GM06990 (cell line): ENCODE measurements around the gene PRKCB.

ENCODE experiments used
- DNase-seq: peaks from one replicate; pipeline ENCODE4 v3.0.0-alpha.2; 2011; ENCODE audit not compliant: insufficient read length; ENCODE audit errors: extremely low read depth
- H3K27me3 ChIP-seq: replicated peaks from 2 replicates; pipeline ENCODE4 v1.6.0; 2011; ENCODE audit warnings: low read length; ENCODE audit not compliant: control insufficient read depth, insufficient read depth
- H3K36me3 ChIP-seq: 2 replicates; pipeline ENCODE4 v1.5.1; 2011; ENCODE audit warnings: low read length; ENCODE audit not compliant: control insufficient read depth, insufficient read depth
- H3K4me3 ChIP-seq: replicated peaks from 2 replicates; pipeline ENCODE4 v1.5.1; 2011; ENCODE audit warnings: low read depth, mild to moderate bottlenecking, control low read depth, low read length
- TF ChIP-seq, protein P1 (sequence below): IDR thresholded peaks from 2 replicates; pipeline ENCODE4 v1.5.1; 2011; ENCODE audit warnings: low read length, control low read depth, mild to moderate bottlenecking, inconsistent platforms; ENCODE audit not compliant: insufficient read depth, poor library complexity, severe bottlenecking

Gene PRKCB

DNA sequence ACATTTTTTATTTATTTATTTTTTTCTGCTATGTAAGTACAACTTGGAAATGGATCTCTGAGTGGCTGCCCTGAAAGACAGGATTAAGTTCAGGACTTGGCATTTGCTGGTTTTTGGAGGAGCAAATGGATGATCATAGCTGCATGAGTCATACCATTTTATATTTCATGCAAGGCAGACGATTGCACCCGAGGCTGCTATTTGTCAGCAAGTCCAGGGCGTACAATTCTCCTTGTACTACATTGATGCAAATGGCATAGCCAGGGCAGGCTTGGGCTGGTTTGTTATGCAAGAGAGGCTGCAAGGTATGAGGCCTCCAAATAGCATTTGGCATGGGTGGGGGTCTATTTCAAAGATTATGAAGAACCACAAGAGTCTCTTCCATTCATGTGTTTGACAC is 339.2 kb downstream of the PRKCB start:
- TF ChIP-seq, protein P1, sequence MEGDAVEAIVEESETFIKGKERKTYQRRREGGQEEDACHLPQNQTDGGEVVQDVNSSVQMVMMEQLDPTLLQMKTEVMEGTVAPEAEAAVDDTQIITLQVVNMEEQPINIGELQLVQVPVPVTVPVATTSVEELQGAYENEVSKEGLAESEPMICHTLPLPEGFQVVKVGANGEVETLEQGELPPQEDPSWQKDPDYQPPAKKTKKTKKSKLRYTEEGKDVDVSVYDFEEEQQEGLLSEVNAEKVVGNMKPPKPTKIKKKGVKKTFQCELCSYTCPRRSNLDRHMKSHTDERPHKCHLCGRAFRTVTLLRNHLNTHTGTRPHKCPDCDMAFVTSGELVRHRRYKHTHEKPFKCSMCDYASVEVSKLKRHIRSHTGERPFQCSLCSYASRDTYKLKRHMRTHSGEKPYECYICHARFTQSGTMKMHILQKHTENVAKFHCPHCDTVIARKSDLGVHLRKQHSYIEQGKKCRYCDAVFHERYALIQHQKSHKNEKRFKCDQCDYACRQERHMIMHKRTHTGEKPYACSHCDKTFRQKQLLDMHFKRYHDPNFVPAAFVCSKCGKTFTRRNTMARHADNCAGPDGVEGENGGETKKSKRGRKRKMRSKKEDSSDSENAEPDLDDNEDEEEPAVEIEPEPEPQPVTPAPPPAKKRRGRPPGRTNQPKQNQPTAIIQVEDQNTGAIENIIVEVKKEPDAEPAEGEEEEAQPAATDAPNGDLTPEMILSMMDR, result no peak
- no peak for DNase-seq
- Histone ChIP-seq H3K36me3 (peaks cover 22% of the 10 kb centered on the region), H3K4me3 (no peak overlapping the region), H3K27me3 (no peaks in the 10 kb centered on the region)

GRCh38 chr16:24178496-24178895 is 342.7 kb downstream of the PRKCB start:
- H3K27me3 ChIP-seq, result no peaks in the 10 kb centered on the region
- no peak for DNase-seq
- no peak overlapping the region for H3K4me3 ChIP-seq
- peaks cover 21% of the 10 kb centered on the region for H3K36me3 ChIP-seq
- TF ChIP-seq, protein P1, result no peak

GRCh38 chr16:24180451-24180850 is 344.7 kb downstream of the PRKCB start:
- no peak for DNase-seq
- H3K36me3 ChIP-seq, result peaks cover 24% of the 10 kb centered on the region
- TF ChIP-seq, protein P1, result no peak
- no peak overlapping the region for H3K4me3 ChIP-seq
- H3K27me3 ChIP-seq, result no peaks in the 10 kb centered on the region

GRCh38 chr16:24188021-24188542 is 352.3 kb downstream of the PRKCB start:
- DNase-seq, result no peak
- TF ChIP-seq, protein P1, result no peak

DNA sequence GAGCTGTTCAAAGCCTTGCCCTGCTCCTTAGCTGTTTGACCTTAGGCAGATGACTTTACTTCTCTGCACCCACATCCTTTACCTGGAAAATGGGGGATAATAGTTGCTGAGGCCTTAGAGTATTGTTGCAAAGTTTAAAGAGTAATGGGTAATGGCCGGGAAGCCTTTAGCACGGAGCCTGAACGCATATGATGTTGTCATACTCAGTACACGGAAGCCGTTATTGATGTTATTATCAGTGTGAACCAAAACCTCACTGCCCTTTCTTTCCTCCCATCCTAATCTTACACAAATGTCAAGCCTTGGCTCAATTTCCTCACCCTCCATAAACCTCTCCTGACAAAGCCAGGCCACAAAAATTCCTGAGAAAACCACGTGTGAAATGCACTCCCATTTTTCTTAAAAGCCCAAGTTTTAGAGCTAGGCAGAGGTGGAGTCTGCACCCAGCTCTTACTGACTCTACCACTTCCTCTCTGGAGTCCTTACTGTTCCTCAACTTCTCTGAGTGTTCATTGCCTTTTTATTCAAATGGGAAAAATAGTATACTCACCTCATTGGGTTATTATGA is 353.1 kb downstream of the PRKCB start:
- no peak for DNase-seq
- peaks cover 26% of the 10 kb centered on the region for H3K36me3 ChIP-seq

More at GRCh38 chr16:24188021-24188542, 352.3 kb downstream of the PRKCB start:
- Histone ChIP-seq H3K27me3 (no peaks in the 10 kb centered on the region), H3K4me3 (no peak overlapping the region), H3K36me3 (peaks cover 23% of the 10 kb centered on the region)

More for the DNA sequence above, 353.1 kb downstream of the PRKCB start:
- Histone ChIP-seq H3K27me3 (no peaks in the 10 kb centered on the region), H3K4me3 (no peak overlapping the region)
- TF ChIP-seq, protein P1, result no peak
